A673 (cell line): Measurements from ENCODE around the gene GAREM1. TPM values are rescaled to one million over a fixed set of nuclear protein-coding genes. Genes with fewer than 3 reads are reported as not detected.
A peak's percentile ranks its signal among the peaks of the same experiment; 100 is the strongest.

Source experiments
- BruUV-seq: library from RNA; stranded (reverse); fragments of 400-500 nt; replicated peaks from 2 replicates; lab custom pipeline; 2021; lab: Mats Ljungman, UMichigan
- CTCF ChIA-PET: fragments of 300-600 bp; sonication (Branson Sonifier 250); formaldehyde crosslinking; loops from one replicate; lab custom pipeline; 2022; ENCODE audit warnings: antibody characterized with exemption; lab: Charles Lee
- POLR2A ChIA-PET: fragments of 300-600 bp; sonication (Branson Sonifier 250); formaldehyde crosslinking; loops from one replicate; lab custom pipeline; 2022; ENCODE audit warnings: antibody characterized with exemption; ENCODE audit not compliant: low non-redundant PET; lab: Charles Lee
- DNase-seq: peaks from one replicate; pipeline ENCODE4 v3.0.0-alpha.2; 2015; ENCODE audit warnings: low spot score
- H3K27ac ChIP-seq: fragments of 200-600 bp; sonication (generic); 2 replicates; pipeline ENCODE4 v1.5.1; 2016; ENCODE audit warnings: mixed run types, low read depth, mild to moderate bottlenecking, mixed read lengths, antibody characterized with exemption, low read length; ENCODE audit not compliant: poor library complexity, severe bottlenecking
- H3K27me3 ChIP-seq: fragments of 200-600 bp; sonication (generic); replicated peaks from 2 replicates; pipeline ENCODE4 v1.6.1; 2017; ENCODE audit warnings: mixed run types, low read depth, mild to moderate bottlenecking, mixed read lengths, antibody characterized with exemption, low read length; ENCODE audit not compliant: insufficient read depth, poor library complexity
- H3K36me3 ChIP-seq: fragments of 200-600 bp; sonication (generic); 2 replicates; pipeline ENCODE4 v1.6.1; 2016; ENCODE audit warnings: mixed run types, mild to moderate bottlenecking, mixed read lengths, antibody characterized with exemption, low read length; ENCODE audit not compliant: insufficient read depth, poor library complexity, severe bottlenecking
- H3K4me1 ChIP-seq: fragments of 200-600 bp; sonication (generic); 2 replicates; pipeline ENCODE4 v1.6.1; 2017; ENCODE audit warnings: mixed run types, mild to moderate bottlenecking, mixed read lengths, antibody characterized with exemption, low read length; ENCODE audit not compliant: insufficient read depth, poor library complexity, severe bottlenecking
- H3K4me3 ChIP-seq: fragments of 200-600 bp; sonication (generic); 2 replicates; pipeline ENCODE4 v1.5.1; 2016; ENCODE audit warnings: low read depth, mixed run types, mild to moderate bottlenecking, mixed read lengths, low read length; ENCODE audit not compliant: poor library complexity, severe bottlenecking
- H3K9me3 ChIP-seq: fragments of 200-600 bp; sonication (generic); 2 replicates; pipeline ENCODE4 v1.6.1; 2016; ENCODE audit warnings: mixed run types, low read depth, mild to moderate bottlenecking, mixed read lengths, antibody characterized with exemption, low read length; ENCODE audit not compliant: poor library complexity, severe bottlenecking
- EZH2 ChIP-seq: fragments of 200-600 bp; sonication (generic); IDR thresholded peaks from 2 replicates; pipeline ENCODE4 v1.6.1; 2017; ENCODE audit warnings: borderline replicate concordance, low read depth, mild to moderate bottlenecking, mixed read lengths, antibody characterized with exemption, low read length; ENCODE audit not compliant: poor library complexity, severe bottlenecking
- intact Hi-C: fragments of 100-400 bp; cut with micrococcal nuclease; formaldehyde crosslinking; loops from one replicate; pipeline ENCODE4 v1.10.0; 2022; ENCODE audit not compliant: unreplicated experiment
- total RNA-seq: library from RNA; stranded (reverse); gene quantifications from 2 replicates; pipeline ENCODE4 v1.2.3, GENCODE V29; 2021
- TF ChIP-seq, protein P1 (sequence below): fragments of 300-800, 200-600 bp; sonication (generic); conservative IDR thresholded peaks from 2 replicates; pipeline ENCODE4 v1.5.1; 2017; ENCODE audit warnings: low read depth, mild to moderate bottlenecking, antibody characterized with exemption, low read length, moderate library complexity, mixed read lengths

Gene GAREM1
- total RNA-seq, 1 experiment from 2014 or later, result 8.4 TPM

DNA sequence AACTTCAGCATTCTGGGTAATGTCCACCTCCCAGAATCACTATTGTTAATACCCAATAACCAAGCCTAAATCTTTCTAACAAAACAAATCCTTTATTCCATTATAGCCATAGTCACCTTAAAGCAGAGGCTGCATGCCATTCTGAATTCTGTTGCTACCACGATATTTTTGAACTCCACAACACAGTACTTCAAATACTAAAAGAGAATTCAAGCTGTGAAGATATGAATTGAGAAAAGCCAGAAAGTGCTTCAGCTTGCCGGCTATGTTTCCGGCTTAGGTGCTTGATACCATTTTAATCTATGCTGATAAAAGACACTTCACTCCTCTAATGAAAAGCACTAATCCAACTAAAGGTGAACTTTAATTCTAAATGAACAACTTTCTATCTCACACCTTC is 41.3 kb downstream of the GAREM1 start:
- CTCF ChIA-PET, result no interaction called here
- POLR2A ChIA-PET, result no interaction called here
- H3K4me3 ChIP-seq, result no peak overlapping the region
- no peaks in the 10 kb centered on the region for H3K36me3 ChIP-seq
- no peaks in the 10 kb centered on the region for H3K4me1 ChIP-seq
- DNase-seq, result no peak
- no peaks in the 10 kb centered on the region for H3K27me3 ChIP-seq
- H3K9me3 ChIP-seq, result peaks cover 7% of the 10 kb centered on the region
- no peak for TF ChIP-seq EZH2
- TF ChIP-seq, protein P1, sequence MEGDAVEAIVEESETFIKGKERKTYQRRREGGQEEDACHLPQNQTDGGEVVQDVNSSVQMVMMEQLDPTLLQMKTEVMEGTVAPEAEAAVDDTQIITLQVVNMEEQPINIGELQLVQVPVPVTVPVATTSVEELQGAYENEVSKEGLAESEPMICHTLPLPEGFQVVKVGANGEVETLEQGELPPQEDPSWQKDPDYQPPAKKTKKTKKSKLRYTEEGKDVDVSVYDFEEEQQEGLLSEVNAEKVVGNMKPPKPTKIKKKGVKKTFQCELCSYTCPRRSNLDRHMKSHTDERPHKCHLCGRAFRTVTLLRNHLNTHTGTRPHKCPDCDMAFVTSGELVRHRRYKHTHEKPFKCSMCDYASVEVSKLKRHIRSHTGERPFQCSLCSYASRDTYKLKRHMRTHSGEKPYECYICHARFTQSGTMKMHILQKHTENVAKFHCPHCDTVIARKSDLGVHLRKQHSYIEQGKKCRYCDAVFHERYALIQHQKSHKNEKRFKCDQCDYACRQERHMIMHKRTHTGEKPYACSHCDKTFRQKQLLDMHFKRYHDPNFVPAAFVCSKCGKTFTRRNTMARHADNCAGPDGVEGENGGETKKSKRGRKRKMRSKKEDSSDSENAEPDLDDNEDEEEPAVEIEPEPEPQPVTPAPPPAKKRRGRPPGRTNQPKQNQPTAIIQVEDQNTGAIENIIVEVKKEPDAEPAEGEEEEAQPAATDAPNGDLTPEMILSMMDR, result no peak
- no peak overlapping the region for H3K27ac ChIP-seq
- intact Hi-C loops, result no loop called here
- no TSS peak for BruUV-seq

DNA sequence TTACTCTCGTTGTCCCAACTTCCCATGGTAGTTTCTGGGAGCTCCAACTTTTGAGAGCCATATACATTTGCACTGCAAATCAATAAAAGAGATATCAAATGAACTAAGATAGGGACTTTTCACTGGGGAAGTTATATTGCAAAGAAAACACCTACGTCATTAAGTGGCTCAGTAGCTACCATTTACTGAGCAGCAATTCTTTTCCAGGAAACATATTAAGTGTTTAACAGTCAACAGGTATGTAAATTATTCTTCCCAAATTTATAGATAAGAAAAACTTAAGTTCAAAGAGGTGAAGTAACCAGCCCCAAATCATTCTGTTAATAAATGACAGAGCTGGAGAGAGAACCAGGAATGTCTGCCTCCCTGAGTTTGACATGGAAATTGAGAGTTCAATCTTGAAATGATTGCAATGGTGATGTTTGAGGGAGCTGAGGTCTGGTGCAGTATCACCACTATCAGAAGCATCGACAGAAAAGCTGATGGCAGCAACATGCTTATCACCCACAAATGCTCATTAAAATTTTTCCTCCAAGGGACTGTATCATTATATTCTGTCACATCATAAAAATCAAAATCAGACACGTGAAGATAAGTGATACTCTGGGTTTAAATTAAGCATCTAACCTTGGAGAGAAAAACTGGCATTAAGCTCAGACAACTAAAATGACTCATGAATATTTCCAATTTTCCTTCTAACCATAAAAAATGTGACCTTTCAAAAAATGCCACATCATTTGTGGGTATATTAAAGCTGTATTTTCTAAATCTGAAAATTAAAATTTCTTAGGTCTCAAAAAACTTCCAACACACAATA is 43.4 kb downstream of the GAREM1 start:
- POLR2A ChIA-PET, result no interaction called here
- BruUV-seq, result no TSS peak
- intact Hi-C loops, result no loop called here
- no peak for DNase-seq
- CTCF ChIA-PET, result no interaction called here
- H3K9me3 ChIP-seq, result peaks cover 6% of the 10 kb centered on the region
- no peaks in the 10 kb centered on the region for H3K27me3 ChIP-seq
- H3K36me3 ChIP-seq, result no peaks in the 10 kb centered on the region
- H3K4me1 ChIP-seq, result no peaks in the 10 kb centered on the region
- H3K27ac ChIP-seq, result no peak overlapping the region
- TF ChIP-seq, protein P1, result no peak
- no peak for TF ChIP-seq EZH2
- no peak overlapping the region for H3K4me3 ChIP-seq

DNA sequence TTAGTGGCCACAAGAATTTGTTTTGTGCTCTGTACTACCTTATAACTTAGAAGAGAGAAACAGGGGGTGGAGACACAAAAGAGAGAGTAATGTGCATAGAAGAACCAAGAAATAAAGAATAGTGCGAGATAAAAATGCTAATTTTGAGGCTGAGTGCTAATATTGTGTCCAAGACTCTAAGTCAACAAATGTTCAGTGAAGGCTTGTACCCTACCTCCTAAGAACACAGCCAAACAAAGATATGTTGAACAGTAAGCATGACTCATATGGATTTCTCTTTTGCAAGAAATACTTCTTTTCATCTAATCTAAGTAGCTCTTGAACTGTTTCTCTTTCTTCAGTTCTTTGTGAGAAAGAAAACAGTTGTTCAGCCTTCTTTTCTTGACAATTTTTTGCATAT is 45.2 kb downstream of the GAREM1 start:
- Histone ChIP-seq H3K27me3 (no peaks in the 10 kb centered on the region), H3K36me3 (no peaks in the 10 kb centered on the region), H3K9me3 (no peaks in the 10 kb centered on the region), H3K4me3 (no peak overlapping the region), H3K4me1 (peaks cover 2% of the 10 kb centered on the region), H3K27ac (no peak overlapping the region)
- no TSS peak for BruUV-seq
- ChIA-PET POLR2A (no interaction called here), CTCF (no interaction called here)
- peak; percentile 7 for DNase-seq
- TF ChIP-seq, protein P1, result no peak
- no peak for TF ChIP-seq EZH2
- intact Hi-C loops, result no loop called here
